NT2/D1 (cell line): ENCODE results near the gene OPALIN.

Source experiments
- SUZ12 ChIP-seq: IDR thresholded peaks from 2 replicates; pipeline ENCODE4 v1.6.1; 2011; ENCODE audit not compliant: insufficient read length, insufficient read depth; ENCODE audit errors: extremely low read depth
- YY1 ChIP-seq: IDR thresholded peaks from 2 replicates; pipeline ENCODE4 v1.6.1; 2011; ENCODE audit not compliant: insufficient read length, insufficient read depth
- ZNF274 ChIP-seq: IDR thresholded peaks from 2 replicates; pipeline ENCODE4 v1.6.1; 2011; ENCODE audit warnings: mild to moderate bottlenecking, low read depth, low read length

DNA sequence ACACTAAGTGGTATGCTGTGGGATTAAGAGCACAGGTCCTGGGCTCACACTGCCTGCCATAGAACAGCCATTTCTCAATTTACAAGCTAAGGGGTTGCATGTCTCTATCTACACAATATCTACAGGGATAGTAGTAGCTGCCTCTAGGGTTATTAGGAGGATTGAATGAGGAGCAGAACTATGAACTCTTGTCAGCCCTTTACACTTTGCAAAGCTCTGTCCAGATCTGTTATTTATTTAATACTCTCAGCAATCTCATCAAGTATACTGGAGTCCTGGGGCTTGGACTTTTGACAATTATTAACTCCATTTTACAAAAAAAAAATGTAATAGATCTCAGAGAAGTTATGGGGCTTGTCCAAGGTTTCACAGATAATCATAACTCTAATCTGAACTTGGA, 6.8 kb downstream of the OPALIN start:
- TF ChIP-seq YY1 (no peak), ZNF274 (no peak), SUZ12 (no peak)
